ENCODE data around the gene KIRREL3.

Gene KIRREL3

DNA sequence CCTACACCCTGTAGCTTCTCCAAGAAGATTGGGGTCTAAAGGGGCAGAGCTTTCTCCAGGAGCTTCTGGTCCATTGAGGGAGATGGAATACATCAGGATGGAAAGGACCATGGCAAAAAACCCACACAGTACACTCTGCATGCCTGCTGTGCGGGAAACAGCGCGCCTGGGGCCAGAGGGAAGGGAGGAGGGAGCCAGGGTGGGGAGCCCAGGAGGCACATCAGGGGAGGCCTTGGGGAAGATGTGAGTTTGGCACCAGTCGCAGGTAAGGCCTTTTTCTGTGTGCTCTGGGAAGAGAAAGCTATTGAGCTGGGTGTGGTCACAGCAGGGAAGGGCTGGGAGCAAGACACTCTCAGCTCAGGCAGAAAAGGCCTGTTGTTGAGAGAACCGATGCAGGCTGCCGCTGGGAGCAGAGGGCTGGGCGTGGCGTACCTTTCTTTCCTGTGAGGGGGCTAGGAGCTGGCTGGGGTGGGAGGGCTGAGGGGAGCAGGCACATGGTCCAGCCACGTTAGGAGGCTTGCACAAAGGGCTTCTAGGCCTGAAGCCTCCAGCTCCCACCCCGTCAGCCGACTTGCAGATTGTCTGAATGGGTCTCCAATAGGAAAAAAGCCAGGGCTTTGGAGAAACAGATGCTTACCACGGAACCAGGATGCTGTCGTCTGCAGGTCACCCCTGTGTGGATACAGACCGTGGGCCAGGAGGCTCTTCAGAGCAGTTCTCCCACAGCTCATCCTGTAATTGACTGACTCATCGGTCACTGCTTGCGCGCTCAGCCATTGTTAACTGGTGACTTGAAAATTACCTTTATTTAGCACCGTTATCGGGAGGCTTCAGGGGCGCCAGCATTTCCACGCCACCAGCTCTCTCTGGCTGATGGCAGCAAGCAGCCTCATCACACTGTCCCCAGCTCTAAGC is 407.8 kb downstream of the KIRREL3 start:
- DNase-seq: no peak

GRCh38 chr11:126591966-126592489 is 408.5 kb downstream of the KIRREL3 start:
- no peak for DNase-seq

GRCh38 chr11:126589492-126589803 is 411.1 kb downstream of the KIRREL3 start:
- no peak for DNase-seq

DNA sequence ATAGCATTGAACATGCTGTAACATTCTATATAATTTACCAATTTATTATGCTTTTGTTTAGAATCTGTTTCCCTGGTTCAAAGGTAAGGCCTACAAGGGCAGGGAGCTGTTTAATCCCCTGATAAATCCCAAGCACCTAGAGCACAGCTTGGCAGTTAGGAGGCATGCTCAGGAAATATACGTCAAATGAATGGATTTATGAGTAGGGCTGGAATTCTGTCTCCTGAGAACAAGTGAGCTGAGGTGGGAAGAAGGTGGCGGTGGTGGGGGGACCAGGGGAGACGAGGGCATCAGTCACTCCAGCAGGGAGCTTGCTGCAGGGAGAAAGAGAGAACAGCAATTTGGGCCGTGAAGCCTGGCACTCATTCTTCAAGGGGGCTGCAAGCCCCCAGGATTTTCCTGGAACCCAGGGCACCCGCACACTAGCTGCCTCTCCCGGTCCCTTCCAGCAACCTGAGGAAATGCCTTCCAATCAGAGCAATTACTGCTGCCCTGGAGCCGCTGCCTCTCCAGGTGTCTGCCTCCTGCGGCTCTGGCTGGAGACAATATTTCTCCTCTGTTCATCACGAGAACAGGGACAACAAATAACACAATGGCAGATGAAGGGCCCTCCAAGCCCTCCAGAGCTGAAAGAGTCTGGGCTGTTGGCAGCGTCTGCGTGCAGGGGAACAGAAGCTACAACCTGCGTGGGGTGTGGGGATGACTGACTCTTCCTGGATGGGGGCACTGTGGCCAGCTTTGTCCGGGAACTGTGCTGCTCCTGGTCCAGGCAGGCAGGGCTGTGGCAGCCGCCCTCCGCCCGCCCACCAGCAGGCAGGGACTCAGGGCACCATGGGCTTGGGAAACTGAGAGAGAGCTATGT is 411.7 kb downstream of the KIRREL3 start:
- no peak for DNase-seq

DNA sequence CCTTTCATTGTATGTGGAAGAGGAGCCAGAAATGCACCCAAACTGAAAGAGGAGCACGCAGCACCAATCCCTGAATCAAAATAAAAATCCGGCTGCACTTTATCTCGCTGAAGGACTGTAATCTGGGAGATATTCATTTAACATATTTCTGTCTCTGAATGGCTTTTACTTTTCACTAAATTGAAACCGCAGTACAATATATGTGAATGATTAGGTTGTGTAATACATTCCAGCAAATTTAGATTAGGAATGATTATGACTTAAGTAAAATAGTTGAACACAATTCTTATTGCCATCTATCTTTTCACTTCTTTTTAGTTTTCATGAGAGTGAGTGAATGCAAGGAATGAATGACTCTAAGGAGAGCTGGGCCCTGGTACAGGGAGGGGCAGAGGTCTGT is 413.0 kb downstream of the KIRREL3 start:
- no peak for DNase-seq

DNA sequence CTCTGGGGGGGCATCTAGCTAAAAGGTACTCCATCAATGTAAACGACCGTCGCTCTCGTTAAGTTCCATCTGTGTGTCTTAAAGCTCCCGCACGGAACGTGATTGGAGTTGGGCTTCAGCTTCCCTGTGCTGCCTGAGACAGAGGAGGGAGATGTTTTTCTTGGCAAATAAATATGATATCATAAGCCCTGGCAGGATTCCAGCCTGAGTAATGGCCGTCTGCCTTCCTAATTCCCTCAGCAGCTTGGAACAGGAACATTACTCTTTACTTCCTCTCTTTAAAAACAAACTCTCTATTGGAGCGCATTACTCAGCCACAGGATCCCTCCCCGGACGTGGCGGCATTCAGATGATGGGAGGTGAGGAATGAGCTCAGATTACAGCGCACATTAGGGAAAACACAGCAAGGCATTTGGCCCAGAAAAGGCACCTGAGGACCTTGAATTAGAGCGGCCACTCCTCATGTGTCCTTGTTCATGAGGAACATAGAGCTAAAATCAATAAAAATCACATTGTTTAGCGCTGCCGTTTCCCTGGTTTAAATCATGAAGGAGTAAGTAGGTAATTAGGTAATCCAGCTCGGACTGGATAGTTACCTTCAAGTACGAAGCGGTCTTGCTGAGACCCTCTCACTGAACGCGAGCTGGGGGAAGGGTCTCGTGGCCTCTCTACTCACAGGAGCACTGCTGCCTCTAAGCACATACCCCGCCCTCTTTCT is 414.6 kb downstream of the KIRREL3 start:
- DNase-seq: peak; percentile 71 to 84 (median 81)

DNA sequence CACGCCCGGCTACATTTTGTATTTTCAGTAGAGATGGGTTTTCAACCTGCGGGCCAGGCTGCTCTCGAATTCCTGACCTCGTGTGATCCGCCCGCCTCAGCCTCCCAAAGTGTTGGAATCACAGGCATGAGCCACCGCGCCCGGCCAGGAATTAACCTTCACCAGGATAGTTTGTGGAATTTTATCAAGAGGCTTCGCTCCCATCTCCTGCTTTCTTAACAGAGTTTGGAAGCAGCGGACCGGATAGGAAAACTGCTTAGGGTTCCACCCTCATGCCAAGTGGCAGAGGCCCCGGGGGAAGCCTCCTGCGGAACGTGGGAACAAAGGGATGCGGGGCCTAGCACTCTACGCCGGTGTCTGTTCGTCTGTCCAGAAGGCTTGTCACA is 415.2 kb downstream of the KIRREL3 start:
- no peak for DNase-seq

DNA sequence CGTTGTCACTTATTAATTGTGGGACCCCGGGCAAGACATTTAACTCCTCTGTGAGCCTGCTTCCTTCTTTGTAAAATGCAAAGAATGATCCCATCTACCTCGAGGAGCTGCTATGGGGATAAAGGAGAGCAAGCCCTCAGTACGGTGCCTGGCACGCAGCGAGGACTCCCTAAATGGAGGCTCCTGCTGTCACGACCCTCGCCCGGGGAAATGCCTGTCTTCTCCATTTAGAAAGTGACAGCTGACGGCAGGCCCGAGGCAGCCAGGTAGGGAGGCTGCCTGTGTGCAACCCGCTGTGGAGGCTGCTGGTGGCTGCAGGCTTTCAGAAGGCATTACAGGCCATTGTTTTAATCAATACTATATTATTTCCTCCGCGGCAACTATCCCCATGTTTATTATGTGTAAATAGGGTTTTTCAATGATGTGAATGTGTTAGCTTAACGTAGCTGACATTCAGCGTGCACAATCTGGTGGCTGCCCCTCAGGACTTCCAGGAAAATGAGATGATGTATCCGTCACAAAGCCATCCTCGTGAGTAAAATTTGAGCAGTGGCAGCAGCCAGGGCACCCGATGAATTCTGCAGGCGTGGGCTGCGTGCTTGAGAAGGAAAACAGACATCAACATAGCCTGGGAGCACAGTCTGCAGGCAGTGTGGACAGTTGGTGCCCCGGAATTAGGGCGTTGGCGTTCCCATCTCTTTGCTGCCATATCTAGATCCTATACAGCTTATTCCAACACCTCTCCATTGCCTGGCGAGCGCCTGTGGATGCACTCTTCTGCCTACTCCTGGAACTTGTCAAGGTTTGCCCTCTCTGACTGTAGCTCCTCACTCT is 416.8 kb downstream of the KIRREL3 start:
- no peak for DNase-seq

- no peak for DNase-seq
Observed at GRCh38 chr11:126583101-126583500, 417.5 kb downstream of the KIRREL3 start.

- no peak for DNase-seq
Observed at GRCh38 chr11:126581871-126582648, 418.5 kb downstream of the KIRREL3 start.

GRCh38 chr11:126578426-126578825 is 422.1 kb downstream of the KIRREL3 start:
- DNase-seq: no peak

DNA sequence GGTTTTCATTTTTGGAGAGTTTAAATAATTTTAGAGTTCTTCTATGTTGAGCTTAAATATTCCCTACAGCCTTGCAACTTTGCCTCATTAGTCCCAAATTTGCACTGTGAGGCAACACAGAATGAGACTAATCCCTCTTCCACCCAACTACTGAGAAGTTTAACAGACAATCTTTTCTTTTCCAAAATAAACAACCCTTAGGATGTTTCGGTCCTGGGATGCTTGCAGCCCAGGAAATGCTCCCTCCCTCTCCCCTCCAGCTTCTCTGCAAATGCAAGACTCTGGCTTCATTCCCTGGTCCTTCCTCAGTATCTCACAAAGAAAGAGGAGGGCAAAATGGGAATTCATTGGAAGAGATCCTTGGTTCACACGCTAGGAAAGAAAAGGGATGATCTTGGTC is 422.5 kb downstream of the KIRREL3 start:
- no peak for DNase-seq

- DNase-seq: no peak
Observed at GRCh38 chr11:126575849-126576248, 424.7 kb downstream of the KIRREL3 start.

DNA sequence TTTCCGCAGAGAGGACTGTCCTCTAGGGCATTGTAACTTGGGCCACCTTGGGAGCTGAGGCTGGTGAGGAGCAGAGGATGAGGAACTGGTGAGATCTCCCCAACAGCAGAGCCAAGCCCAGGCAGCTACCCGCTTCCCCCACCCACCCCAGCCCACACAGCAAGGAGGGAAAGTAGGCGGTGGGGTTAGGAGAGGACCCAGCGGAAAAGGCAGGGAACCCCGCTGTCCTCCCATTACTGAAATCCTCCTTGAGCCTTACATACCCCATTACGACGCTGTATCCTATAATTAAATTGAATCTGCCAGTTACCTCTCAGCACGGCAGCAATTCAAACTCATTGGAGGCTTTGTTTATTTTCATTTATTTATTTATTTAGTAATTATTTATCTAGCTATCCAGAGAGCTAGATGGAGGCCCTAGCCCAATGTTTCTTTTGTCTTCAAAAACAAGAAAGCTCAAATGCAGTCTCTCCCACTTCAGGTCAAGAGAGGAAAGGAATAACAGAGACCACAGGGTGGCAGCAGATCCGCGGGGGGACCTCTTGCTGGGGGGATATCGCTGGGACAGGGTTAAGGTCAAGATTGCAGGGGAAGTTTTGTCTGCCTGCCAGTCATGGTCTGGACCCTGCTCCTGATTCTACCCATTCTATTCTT is 427.1 kb downstream of the KIRREL3 start:
- DNase-seq: no peak

- no peak for DNase-seq
Observed at GRCh38 chr11:126570489-126570888, 430.1 kb downstream of the KIRREL3 start.

DNA sequence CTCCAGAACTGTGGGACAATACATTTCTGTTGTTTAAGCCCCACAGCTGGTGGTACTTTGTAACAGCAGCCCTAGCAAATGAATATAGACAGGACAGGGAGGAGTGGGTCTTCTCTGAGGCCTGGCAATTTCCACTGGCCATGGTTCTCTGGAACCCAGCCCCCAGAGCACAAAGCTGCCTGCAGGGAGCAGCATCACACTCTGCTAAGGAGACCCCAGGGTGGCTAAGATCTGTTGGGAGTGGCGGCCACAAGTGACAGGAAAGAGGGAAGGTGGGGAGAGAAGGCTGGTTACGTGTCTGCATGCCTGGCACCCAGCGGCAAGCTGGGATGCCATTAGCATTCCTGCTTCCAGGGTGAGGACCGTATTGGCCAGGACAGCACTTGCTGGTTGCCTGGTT is 433.2 kb downstream of the KIRREL3 start:
- DNase-seq: no peak

DNA sequence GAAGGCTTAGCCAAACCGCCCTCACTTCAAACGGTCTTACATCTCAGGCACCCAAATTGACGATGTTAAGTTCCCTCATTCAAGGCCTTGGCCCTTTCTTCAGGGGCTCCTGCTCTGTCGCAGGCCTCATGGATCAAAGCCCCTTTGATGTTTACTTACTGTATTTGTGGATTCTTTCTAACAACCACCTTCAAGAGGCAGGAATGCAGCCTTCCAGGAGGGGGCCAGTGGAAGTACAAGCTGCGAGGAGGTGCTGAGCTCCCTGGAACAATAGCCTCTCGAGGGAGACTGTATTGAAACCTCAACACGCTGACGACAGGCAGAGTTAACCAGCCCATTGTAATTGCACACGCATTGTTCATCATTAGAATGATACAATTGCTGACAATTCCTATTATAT is 436.0 kb downstream of the KIRREL3 start:
- DNase-seq: no peak

DNA sequence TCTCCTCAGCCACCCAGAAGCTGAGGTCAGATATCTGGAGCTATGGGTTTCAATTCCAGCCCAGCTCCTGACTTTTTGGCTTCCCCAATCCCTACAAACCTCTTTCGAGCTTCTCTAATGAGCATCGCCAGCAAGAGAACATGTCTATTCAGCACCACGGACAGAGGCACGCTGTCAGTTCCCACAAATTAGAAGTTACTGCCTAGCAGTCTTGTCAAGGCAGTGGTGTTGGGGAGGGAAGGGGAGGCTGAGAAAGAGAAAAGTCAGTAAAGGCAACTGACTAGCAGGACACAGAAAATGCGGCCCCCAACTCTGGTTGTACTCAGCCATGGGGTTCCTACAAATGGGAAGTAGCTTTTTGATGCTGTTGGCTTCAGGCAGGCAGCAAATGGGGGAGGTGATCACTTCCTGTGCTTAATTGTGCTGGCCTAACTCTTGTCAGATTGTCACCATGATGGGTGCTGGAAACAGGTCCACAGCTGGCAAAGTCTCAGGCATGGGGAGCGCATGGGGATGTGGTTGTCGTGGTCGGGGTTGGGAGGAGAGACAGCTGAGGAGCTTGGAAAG is 439.2 kb downstream of the KIRREL3 start:
- DNase-seq: peak; percentile 41 to 73 (median 59)

GRCh38 chr11:126560221-126560620 is 440.3 kb downstream of the KIRREL3 start:
- no peak for DNase-seq

All from suppressor macrophage treated with lipopolysaccharide for 1 hour (primary cell).